GM18498 (cell line): ENCODE data around the gene CDCA8.
"Not testable (repeated sequence)": the region's sequence is repeated elsewhere in the genome, so short reads cannot be mapped to it uniquely, and the experiment has no call there.

Experiments used
- ATAC-seq: cut with Tn5 transposase; IDR thresholded peaks from one replicate; pipeline ENCODE4 v1.9.1; 2021; ENCODE audit warnings: mild to moderate bottlenecking, moderate library complexity; ENCODE audit not compliant: unreplicated experiment

Gene CDCA8

GRCh38 chr1:37672136-37672870 lies 20.0 kb upstream of the CDCA8 start:
- no peak for ATAC-seq

GRCh38 chr1:37673920-37674319 lies 18.4 kb upstream of the CDCA8 start:
- no peak for ATAC-seq

DNA sequence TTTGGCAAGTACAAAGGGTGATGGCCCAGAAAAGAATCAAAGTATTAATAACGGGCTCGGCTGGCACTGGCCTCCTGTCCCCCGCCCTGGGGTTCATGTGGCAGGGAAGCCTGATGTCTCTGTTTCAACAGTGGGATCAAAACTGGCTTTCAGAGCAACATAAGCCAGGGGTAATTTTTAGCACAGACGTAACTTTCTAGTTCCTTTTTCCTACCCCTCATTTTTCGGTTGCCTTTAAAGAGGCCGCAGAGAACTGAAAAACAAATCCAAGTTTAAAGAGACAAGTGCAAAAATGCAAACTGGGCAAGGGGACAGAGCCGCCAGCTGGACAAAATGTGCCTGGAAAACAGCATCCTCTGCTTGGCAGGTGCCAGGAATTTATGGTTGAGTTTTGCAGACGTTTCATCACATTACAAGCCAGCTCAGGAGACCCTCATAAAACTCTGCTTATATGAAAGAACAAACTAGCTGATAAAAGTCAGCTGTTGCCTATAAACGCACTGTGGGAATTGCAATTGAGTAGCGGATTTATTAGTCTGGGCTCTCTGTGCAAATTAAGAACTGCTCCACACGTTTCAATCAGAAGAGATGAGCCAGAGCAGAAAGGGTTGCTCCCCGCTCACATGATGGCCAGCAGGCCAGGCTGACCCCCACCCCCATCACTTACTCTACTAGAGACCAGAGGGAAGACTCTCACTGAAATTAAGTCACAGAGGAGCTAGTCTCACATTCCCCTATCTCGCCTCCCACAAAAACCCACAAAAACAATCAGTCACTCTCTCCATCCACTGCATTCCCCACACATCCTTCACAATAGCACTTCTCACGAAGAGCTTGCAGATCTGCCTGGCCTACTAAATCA lies 15.8 kb upstream of the CDCA8 start:
- ATAC-seq, result peak; percentile 66

GRCh38 chr1:37677143-37677439 lies 15.2 kb upstream of the CDCA8 start:
- ATAC-seq, result no peak

DNA sequence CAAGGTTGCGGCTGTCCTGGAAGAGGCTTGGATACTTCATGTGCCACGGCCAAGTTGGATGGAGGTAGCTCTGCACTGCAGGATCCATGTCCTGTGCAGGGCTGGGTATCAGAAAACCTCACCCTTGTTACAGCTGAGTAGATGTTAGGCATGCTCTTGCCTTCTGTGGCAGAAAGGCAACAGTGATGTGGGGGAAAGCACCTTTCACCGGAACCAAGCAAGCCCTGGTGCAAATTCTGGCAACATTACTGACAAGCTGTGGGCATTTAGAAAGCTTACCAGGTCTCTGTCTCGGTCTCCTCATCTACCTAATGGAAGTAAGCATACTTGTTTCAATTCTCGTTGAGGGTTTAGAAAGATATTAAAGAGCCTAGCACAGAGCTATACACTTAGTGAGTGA lies 14.5 kb upstream of the CDCA8 start:
- no peak for ATAC-seq

GRCh38 chr1:37680933-37681332 lies 11.4 kb upstream of the CDCA8 start:
- ATAC-seq, result no peak

DNA sequence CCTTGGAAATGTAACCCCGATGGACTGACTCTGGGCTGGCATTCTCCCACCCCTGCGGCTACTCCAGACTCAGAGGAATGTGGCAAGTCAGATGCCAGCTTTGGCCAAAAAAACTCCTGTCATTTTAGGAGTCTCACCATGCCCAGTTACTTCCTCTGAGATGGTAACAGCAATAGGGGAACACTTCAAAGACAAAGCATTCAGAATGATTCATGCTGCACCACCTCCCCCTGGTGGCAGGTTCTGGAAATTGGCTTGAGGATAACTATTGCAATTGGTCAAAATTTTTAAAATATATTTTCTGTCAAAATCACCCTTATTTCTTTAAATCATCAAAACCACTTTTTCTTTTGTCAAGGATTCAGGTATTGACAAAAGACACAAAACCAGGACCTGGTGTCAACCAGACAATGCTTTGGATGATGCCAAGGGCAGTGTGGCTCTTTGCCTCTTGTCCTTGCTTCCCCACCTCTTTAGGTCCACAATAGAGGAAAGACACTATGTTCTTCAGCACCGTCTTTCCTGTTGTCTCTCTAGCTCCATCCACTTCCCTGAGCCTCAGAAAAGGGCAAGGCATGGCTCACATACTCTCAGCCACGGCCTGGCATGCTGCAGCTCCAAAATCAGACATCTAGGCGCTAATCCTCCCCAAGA lies 9.9 kb upstream of the CDCA8 start:
- peak; percentile 75 for ATAC-seq

- ATAC-seq, result not testable (repeated sequence)
Measured at GRCh38 chr1:37684182-37684581, 8.1 kb upstream of the CDCA8 start.

DNA sequence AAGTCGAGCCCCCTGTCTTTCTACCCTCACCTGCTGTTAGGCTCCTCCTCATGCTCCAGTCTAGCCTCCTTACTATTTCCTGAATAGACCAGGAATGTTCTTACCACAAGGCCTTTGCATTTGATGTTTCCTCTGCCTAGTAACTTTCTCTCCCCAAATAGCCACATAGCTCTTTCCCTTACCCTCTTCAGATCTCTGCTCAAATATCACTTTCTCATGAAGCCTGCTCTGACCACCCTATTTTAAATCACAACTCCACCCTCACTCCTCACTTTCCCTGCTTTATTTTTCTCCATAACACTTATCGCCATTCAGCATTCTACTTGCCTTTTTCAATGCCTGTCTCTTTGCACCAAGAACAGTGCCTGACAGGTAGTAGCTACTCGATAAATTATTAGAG lies 6.6 kb upstream of the CDCA8 start:
- no peak for ATAC-seq

DNA sequence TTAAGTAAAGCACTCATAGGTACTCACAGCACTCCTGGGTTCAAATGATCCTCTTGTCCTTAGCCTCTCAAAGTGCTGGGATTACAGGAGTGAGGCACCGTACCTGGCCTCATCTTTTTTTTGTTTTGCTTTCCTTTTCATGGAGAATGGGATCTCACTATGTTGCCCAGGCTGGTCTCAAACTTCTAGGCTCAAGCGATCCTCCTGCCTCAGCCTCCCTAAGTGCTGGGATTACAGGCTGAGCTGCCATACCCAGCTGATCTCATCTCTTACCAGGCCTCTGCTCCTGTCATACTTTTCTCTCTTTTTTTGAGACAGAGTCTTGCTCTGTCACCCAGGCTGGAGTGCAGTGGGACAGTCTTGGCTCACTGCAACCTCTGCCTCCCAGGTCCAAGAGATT lies 4.6 kb upstream of the CDCA8 start:
- not testable (repeated sequence) for ATAC-seq

- no peak for ATAC-seq
Measured at GRCh38 chr1:37688926-37689325, 3.4 kb upstream of the CDCA8 start.

DNA sequence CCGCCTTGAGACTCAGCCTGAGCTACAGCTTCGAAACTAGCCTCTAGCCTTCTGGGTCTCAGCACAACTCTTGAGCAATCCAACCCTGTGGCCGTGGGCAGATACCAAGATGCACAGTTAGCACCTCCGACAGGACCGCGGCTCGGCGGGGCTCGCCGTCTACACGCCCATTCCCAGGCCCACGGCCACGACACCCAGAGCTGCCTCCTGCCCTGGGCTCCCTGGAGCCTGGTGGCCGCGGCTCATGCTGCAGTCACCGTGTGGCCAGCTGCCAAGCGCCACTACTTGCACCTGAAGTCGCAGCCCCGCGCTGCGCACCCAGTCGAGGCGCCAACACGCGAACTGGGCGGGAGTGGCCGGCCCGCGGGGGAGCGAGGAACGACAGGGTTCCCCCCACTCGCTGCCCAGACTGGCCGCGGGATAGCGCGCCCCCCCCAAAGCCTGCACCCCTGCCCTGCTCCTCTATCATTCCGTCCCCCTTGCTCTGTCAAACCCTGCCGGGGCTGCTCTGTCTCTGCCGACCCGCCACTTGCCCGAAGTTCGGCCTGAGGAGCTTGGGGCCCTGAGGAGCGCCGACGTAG lies 729 bp upstream of the CDCA8 start:
- no peak for ATAC-seq

DNA sequence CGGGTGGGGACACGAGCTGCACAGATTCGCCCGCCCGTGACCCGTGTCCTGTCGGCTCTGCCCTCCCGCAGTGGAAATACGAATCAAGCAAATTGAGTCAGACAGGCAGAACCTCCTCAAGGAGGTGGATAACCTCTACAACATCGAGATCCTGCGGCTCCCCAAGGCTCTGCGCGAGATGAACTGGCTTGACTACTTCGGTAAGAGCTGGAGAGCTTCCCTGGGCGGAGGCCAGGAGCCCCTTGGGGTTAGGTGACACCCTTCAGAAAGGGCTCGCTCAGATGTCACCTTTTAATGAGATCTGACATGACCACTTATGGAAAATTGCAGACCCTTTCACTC lies 489 bp downstream of the CDCA8 start:
- ATAC-seq, result no peak

GRCh38 chr1:37697090-37697489 lies 4.8 kb downstream of the CDCA8 start:
- no peak for ATAC-seq

- ATAC-seq, result no peak
Measured at GRCh38 chr1:37697737-37698136, 5.4 kb downstream of the CDCA8 start.

DNA sequence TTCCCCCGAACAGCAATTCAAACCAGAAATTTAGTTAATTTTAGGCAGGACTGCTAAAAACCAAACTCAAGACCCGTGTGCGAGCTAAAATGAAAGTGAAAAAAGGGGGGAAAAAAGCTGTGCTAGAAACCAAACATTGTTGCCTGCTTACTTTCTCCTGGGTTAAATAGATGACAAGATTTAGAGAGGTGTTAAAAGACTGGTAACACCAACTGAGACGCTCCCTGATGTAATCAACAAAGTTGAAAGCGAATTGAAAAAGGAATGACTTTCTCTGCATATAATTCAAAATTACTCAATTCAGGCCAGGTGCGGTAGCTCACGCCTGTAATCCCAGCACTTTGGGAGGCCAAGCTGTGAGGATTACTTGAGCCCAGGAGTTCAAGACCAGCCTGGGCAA lies 6.8 kb downstream of the CDCA8 start:
- ATAC-seq, result no peak

DNA sequence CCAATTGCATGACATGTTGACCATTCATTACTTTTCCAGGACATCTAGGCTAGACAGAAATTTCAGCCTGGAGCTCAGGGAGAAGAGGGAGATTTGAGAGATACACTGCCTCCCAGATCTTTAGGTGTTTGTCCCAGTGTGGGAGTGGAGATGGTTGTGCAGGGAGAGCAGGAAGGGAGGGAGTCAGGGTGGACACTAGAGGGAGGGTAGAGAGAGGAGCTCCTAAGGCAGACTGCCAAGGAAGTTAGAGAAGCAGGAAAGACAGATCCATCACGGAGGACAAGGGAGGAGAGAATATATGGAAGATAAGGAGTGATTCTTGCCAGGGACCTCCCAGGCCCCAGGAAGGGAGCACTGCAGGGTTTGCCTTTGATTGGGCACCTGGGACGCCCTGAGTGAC lies 8.7 kb downstream of the CDCA8 start:
- no peak for ATAC-seq

GRCh38 chr1:37703061-37703460 lies 10.7 kb downstream of the CDCA8 start:
- ATAC-seq, result no peak

DNA sequence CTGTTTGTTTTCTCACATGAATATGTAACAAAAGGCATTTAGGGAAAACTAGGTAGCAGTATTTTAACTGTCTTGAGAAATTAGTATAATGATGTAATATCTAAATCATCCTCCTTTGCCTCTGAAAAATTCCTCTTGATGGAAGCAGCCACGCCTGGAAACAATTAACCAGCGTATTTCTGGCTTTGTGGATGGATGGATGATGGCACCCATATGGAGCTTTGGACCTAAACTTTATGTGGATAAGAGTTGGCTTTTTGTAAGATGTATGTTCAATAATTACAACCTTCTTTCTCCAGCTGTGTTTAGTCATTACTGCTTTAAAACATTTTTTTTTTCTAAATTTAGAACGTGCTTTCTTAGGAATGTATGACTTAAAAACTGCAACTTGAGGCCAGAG lies 12.7 kb downstream of the CDCA8 start:
- no peak for ATAC-seq

- ATAC-seq, result no peak
Measured at GRCh38 chr1:37705399-37705798, 13.1 kb downstream of the CDCA8 start.

- no peak for ATAC-seq
Measured at GRCh38 chr1:37708471-37708870, 16.2 kb downstream of the CDCA8 start.

- ATAC-seq, result no peak
Measured at GRCh38 chr1:37714226-37714625, 21.9 kb downstream of the CDCA8 start.
